ENCODE measurements around the gene RBFA. TPM values are rescaled to one million over a fixed set of nuclear protein-coding genes. Genes with fewer than 3 reads are reported as not detected.
"Not testable (repeated sequence)": the region's sequence is repeated elsewhere in the genome, so short reads cannot be mapped to it uniquely, and the experiment has no call there.

RBFA gene
- total RNA-seq, 1 experiment from 2014 or later: 38.9 TPM

GRCh38 chr18:79988451-79989194, 45.6 kb upstream of the RBFA start, which contains the start of gene TXNL4A:
TXNL4A (minus strand) TSS chr18:79988563; CDS start chr18:79988392, 171 bp downstream.
- CTCF ChIA-PET: no interaction called here
- Histone ChIP-seq H3K36me3 (ENCODE audit: low read depth, low read length) (peaks cover 20% of the 10 kb centered on the region; the same call in 1 of the 2 replicates), H4K20me1 (ENCODE audit: low read length) (peaks cover 41% of the 10 kb centered on the region), H3K9ac (ENCODE audit: low read length) (peak within 1 kb of the TSS; percentile 99), H3K4me2 (ENCODE audit: low read length) (peak within 1 kb of the TSS; percentile 96), H3K9me3 (ENCODE audit: low read length) (no peaks in the 10 kb centered on the region), H3K27me3 (ENCODE audit: low read length) (no peaks in the 10 kb centered on the region), H3K4me3 (ENCODE audit: low read length) (peak within 1 kb of the TSS; percentile 90), H3K4me1 (ENCODE audit: insufficient read depth, low read length) (peaks cover 15% of the 10 kb centered on the region), H3K79me2 (ENCODE audit: low read length) (peaks cover 52% of the 10 kb centered on the region), H2AFZ (ENCODE audit: low read length) (peak within 1 kb of the TSS; percentile 91), H3F3A (ENCODE audit: low read length, unreplicated experiment) (no peaks in the 10 kb centered on the region), H3K9me2 (replicated peaks; ENCODE audit: low read length) (no peaks in the 10 kb centered on the region), H3K27ac (ENCODE audit: low read length) (peak within 1 kb of the TSS; percentile 79)
- POLR2A ChIA-PET (ENCODE audit: unreplicated experiment): no interaction called here
- ATAC-seq (peak; percentile 96), DNase-seq (peak; percentile 92)
- TF ChIP-seq EZH2phosphoT487 (IDR thresholded peaks at IDR 0.05; ENCODE audit: borderline replicate concordance, low read length) (no peak), EZH2 (IDR thresholded peaks at IDR 0.05; ENCODE audit: low read length, unreplicated experiment) (no peak), CTCF (conservative IDR thresholded peaks at IDR 0.05; ENCODE audit: low read depth, low read length) (no peak)
- intact Hi-C loops (cut with micrococcal nuclease): loop anchor here (2.0 to 10.0 kb wide), 2 partner anchors 44 to 54 kb away; no protein-coding TSS in a partner anchor
- TSS peak; percentile 80 for BruUV-seq (replicated peaks)

DNA sequence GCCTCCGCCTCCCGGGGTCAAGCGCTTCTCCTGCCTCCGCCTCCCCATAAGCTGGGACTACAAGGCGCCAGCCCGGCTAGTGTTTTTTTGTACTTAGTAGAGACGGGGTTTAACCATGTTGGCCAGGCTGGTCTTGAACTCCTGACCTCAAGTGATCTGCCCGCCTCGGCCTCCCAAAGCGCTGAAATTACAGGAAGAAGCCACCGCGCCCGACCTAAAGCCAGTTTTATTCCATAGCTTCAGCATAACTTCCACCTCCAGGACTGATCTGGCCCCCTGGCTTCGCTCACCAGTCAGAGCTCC, 45.1 kb upstream of the RBFA start:
- Histone ChIP-seq H2AFZ (ENCODE audit: low read length) (no peak overlapping the region; the same call in 1 of the 2 replicates), H3K79me2 (ENCODE audit: low read length) (peaks cover 47% of the 10 kb centered on the region), H3K4me2 (ENCODE audit: low read length) (peak overlapping the region; percentile 96), H3K9me3 (ENCODE audit: low read length) (no peaks in the 10 kb centered on the region), H3K4me1 (ENCODE audit: insufficient read depth, low read length) (peaks cover 15% of the 10 kb centered on the region), H3F3A (ENCODE audit: low read length, unreplicated experiment) (no peaks in the 10 kb centered on the region), H3K9ac (ENCODE audit: low read length) (peak overlapping the region; percentile 99), H3K4me3 (ENCODE audit: low read length) (peak overlapping the region; percentile 90), H3K36me3 (ENCODE audit: low read depth, low read length) (peaks cover 18% of the 10 kb centered on the region; the same call in 1 of the 2 replicates), H4K20me1 (ENCODE audit: low read length) (peaks cover 35% of the 10 kb centered on the region), H3K27me3 (ENCODE audit: low read length) (no peaks in the 10 kb centered on the region), H3K27ac (ENCODE audit: low read length) (peak overlapping the region; percentile 79; the same call in 1 of the 2 replicates), H3K9me2 (replicated peaks; ENCODE audit: low read length) (no peaks in the 10 kb centered on the region)
- no peak for ATAC-seq
- BruUV-seq (replicated peaks): no TSS peak
- ChIA-PET POLR2A (ENCODE audit: unreplicated experiment) (no interaction called here), CTCF (no interaction called here)
- DNase-seq: no peak
- no peak for TF ChIP-seq EZH2phosphoT487 (IDR thresholded peaks at IDR 0.05; ENCODE audit: borderline replicate concordance, low read length)
- no peak for TF ChIP-seq EZH2 (IDR thresholded peaks at IDR 0.05; ENCODE audit: low read length, unreplicated experiment)
- no peak for TF ChIP-seq CTCF (conservative IDR thresholded peaks at IDR 0.05; ENCODE audit: low read depth, low read length)
- intact Hi-C loops (cut with micrococcal nuclease): loop anchor here (2.0 to 10.0 kb wide), 2 partner anchors 44 to 54 kb away; no protein-coding TSS in a partner anchor

DNA sequence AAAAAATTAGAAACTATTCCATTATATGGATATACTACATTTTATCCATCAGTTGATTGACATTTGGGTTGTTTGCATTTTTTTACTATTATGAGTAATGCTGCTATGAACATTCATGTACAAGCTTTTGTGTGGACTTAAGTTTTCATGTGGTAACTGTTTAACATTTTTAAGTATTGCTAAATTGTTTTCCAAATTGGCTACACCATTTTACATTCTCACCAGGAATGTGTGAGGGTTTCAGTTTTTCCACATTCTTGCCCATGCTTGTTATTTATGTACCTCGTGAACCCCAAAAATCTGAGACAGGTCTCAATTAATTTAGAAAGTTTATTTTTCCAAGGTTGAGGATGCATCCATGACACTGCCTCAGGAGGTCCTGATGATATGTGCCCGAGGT, 42.7 kb upstream of the RBFA start:
- no TSS peak for BruUV-seq (replicated peaks)
- peaks cover 8% of the 10 kb centered on the region for H3K4me1 ChIP-seq (ENCODE audit: insufficient read depth, low read length)
- H3K4me3 ChIP-seq (ENCODE audit: low read length): no peak overlapping the region
- ChIA-PET POLR2A (ENCODE audit: unreplicated experiment) (no interaction called here), CTCF (no interaction called here)
- no peak for ATAC-seq
- no peaks in the 10 kb centered on the region for H3F3A ChIP-seq (ENCODE audit: low read length, unreplicated experiment)
- TF ChIP-seq EZH2 (IDR thresholded peaks at IDR 0.05; ENCODE audit: low read length, unreplicated experiment): no peak
- TF ChIP-seq CTCF (conservative IDR thresholded peaks at IDR 0.05; ENCODE audit: low read depth, low read length): no peak
- peak; percentile 18 for DNase-seq
- intact Hi-C loops (cut with micrococcal nuclease): no loop called here
- H3K36me3 ChIP-seq (ENCODE audit: low read depth, low read length): no peaks in the 10 kb centered on the region
- no peak overlapping the region for H3K4me2 ChIP-seq (ENCODE audit: low read length)
- peaks cover 13% of the 10 kb centered on the region for H4K20me1 ChIP-seq (ENCODE audit: low read length)
- H3K27ac ChIP-seq (ENCODE audit: low read length): no peak overlapping the region
- no peaks in the 10 kb centered on the region for H3K9me2 ChIP-seq (replicated peaks; ENCODE audit: low read length)
- no peaks in the 10 kb centered on the region for H3K27me3 ChIP-seq (ENCODE audit: low read length)
- no peaks in the 10 kb centered on the region for H3K9me3 ChIP-seq (ENCODE audit: low read length)
- H3K79me2 ChIP-seq (ENCODE audit: low read length): peaks cover 23% of the 10 kb centered on the region
- H2AFZ ChIP-seq (ENCODE audit: low read length): no peak overlapping the region
- no peak overlapping the region for H3K9ac ChIP-seq (ENCODE audit: low read length)

GRCh38 chr18:79999701-80000100, 34.5 kb upstream of the RBFA start:
- POLR2A ChIA-PET (ENCODE audit: unreplicated experiment); BruUV-seq (replicated peaks); H3K4me1 ChIP-seq (ENCODE audit: insufficient read depth, low read length); H3K27ac ChIP-seq (ENCODE audit: low read length); H3F3A ChIP-seq (ENCODE audit: low read length, unreplicated experiment); intact Hi-C loops (cut with micrococcal nuclease); H3K4me2 ChIP-seq (ENCODE audit: low read length); H3K4me3 ChIP-seq (ENCODE audit: low read length); H3K9me2 ChIP-seq (replicated peaks; ENCODE audit: low read length); H3K36me3 ChIP-seq (ENCODE audit: low read depth, low read length); ATAC-seq; CTCF ChIA-PET; H3K27me3 ChIP-seq (ENCODE audit: low read length); H3K9me3 ChIP-seq (ENCODE audit: low read length); H2AFZ ChIP-seq (ENCODE audit: low read length); H3K79me2 ChIP-seq (ENCODE audit: low read length); H3K9ac ChIP-seq (ENCODE audit: low read length); H4K20me1 ChIP-seq (ENCODE audit: low read length); DNase-seq: not testable (repeated sequence)
